ENCODE measurements around the gene CNTNAP5.

GRCh38 chr2:124104914-124105313, 79.8 kb downstream of the CNTNAP5 start:
- TF ChIP-seq CTCF (IDR thresholded peaks at IDR 0.05; ENCODE audit: extremely low read depth in 1 of 2, insufficient read depth in 1 of 2, low read depth in 1 of 2, low read length in 2 of 2) (no peak), POLR2A (IDR thresholded peaks at IDR 0.05; ENCODE audit: low read depth, low read length) (no peak), EZH2 (IDR thresholded peaks at IDR 0.05; ENCODE audit: borderline replicate concordance, low read depth, low read length, severe bottlenecking) (no peak), POLR2AphosphoS5 (IDR thresholded peaks at IDR 0.05; ENCODE audit: insufficient read depth, low read depth, low read length) (no peak), MYC (IDR thresholded peaks at IDR 0.05; ENCODE audit: low read depth, low read length) (no peak), MAX (IDR thresholded peaks at IDR 0.05; ENCODE audit: insufficient read depth, insufficient read length) (no peak), JUN (IDR thresholded peaks at IDR 0.05; ENCODE audit: borderline replicate concordance, insufficient read depth, insufficient read length, low read depth) (no peak), FOS (IDR thresholded peaks at IDR 0.05; ENCODE audit: borderline replicate concordance, insufficient read depth, low read length) (no peak)

All from endothelial cell of umbilical vein (primary cell).